ENCODE measurements around the gene SLMAP.

DNA sequence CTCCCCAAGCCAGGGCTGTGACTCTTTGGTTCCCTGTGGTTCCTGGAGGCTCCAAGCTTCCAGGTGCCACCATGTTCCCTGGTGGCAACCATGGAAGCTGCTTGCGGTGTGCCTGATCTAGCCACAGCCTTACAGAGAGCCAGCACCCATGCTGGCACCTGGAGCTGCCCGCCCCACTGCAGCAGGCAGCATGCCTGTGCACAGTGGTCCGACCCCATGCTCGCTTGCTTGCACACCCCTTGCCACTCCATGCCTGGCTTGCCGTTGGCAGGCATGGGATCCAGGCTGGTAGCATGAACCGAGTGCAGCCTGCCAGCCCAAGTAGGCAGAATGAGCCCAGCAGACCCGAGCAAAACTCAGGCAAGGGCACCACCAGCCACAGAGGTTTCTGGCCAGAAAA, 53.9 kb downstream of the SLMAP start:
- TF ChIP-seq, protein P1, sequence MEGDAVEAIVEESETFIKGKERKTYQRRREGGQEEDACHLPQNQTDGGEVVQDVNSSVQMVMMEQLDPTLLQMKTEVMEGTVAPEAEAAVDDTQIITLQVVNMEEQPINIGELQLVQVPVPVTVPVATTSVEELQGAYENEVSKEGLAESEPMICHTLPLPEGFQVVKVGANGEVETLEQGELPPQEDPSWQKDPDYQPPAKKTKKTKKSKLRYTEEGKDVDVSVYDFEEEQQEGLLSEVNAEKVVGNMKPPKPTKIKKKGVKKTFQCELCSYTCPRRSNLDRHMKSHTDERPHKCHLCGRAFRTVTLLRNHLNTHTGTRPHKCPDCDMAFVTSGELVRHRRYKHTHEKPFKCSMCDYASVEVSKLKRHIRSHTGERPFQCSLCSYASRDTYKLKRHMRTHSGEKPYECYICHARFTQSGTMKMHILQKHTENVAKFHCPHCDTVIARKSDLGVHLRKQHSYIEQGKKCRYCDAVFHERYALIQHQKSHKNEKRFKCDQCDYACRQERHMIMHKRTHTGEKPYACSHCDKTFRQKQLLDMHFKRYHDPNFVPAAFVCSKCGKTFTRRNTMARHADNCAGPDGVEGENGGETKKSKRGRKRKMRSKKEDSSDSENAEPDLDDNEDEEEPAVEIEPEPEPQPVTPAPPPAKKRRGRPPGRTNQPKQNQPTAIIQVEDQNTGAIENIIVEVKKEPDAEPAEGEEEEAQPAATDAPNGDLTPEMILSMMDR (IDR thresholded peaks at IDR 0.05): no peak
- TF ChIP-seq, protein P2, sequence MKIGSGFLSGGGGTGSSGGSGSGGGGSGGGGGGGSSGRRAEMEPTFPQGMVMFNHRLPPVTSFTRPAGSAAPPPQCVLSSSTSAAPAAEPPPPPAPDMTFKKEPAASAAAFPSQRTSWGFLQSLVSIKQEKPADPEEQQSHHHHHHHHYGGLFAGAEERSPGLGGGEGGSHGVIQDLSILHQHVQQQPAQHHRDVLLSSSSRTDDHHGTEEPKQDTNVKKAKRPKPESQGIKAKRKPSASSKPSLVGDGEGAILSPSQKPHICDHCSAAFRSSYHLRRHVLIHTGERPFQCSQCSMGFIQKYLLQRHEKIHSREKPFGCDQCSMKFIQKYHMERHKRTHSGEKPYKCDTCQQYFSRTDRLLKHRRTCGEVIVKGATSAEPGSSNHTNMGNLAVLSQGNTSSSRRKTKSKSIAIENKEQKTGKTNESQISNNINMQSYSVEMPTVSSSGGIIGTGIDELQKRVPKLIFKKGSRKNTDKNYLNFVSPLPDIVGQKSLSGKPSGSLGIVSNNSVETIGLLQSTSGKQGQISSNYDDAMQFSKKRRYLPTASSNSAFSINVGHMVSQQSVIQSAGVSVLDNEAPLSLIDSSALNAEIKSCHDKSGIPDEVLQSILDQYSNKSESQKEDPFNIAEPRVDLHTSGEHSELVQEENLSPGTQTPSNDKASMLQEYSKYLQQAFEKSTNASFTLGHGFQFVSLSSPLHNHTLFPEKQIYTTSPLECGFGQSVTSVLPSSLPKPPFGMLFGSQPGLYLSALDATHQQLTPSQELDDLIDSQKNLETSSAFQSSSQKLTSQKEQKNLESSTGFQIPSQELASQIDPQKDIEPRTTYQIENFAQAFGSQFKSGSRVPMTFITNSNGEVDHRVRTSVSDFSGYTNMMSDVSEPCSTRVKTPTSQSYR (CRISPR knock-in tag; IDR thresholded peaks at IDR 0.05): no peak
- TF ChIP-seq, protein P3, sequence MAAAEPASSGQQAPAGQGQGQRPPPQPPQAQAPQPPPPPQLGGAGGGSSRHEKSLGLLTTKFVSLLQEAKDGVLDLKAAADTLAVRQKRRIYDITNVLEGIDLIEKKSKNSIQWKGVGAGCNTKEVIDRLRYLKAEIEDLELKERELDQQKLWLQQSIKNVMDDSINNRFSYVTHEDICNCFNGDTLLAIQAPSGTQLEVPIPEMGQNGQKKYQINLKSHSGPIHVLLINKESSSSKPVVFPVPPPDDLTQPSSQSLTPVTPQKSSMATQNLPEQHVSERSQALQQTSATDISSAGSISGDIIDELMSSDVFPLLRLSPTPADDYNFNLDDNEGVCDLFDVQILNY (CRISPR knock-in tag; IDR thresholded peaks at IDR 0.05): no peak
- TF ChIP-seq ETV6 (CRISPR knock-in tag; IDR thresholded peaks at IDR 0.05): no peak
- TF ChIP-seq, protein P4, sequence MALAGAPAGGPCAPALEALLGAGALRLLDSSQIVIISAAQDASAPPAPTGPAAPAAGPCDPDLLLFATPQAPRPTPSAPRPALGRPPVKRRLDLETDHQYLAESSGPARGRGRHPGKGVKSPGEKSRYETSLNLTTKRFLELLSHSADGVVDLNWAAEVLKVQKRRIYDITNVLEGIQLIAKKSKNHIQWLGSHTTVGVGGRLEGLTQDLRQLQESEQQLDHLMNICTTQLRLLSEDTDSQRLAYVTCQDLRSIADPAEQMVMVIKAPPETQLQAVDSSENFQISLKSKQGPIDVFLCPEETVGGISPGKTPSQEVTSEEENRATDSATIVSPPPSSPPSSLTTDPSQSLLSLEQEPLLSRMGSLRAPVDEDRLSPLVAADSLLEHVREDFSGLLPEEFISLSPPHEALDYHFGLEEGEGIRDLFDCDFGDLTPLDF (CRISPR knock-in tag; IDR thresholded peaks at IDR 0.05): no peak
- TF ChIP-seq, protein P5, sequence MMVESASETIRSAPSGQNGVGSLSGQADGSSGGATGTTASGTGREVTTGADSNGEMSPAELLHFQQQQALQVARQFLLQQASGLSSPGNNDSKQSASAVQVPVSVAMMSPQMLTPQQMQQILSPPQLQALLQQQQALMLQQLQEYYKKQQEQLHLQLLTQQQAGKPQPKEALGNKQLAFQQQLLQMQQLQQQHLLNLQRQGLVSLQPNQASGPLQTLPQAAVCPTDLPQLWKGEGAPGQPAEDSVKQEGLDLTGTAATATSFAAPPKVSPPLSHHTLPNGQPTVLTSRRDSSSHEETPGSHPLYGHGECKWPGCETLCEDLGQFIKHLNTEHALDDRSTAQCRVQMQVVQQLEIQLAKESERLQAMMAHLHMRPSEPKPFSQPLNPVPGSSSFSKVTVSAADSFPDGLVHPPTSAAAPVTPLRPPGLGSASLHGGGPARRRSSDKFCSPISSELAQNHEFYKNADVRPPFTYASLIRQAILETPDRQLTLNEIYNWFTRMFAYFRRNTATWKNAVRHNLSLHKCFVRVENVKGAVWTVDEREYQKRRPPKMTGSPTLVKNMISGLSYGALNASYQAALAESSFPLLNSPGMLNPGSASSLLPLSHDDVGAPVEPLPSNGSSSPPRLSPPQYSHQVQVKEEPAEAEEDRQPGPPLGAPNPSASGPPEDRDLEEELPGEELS (CRISPR knock-in tag; IDR thresholded peaks at IDR 0.05): no peak
- no peak for TF ChIP-seq NR3C1 (CRISPR knock-in tag; conservative IDR thresholded peaks at IDR 0.05; ENCODE audit: low read depth)

All from WTC11 (cell line).